Activated naive CD4-positive, alpha-beta T cell treated with anti-CD3 and anti-CD28 coated beads, Interleukin-2, amount 50 U/mL, for 72 hours (primary cell): ENCODE data around the gene TCEANC. TPM values are rescaled to one million over a fixed set of nuclear protein-coding genes. Genes with fewer than 3 reads are reported as not detected.
A peak's percentile ranks its signal among the peaks of the same experiment; 100 is the strongest.
"Not testable (repeated sequence)": the region's sequence is repeated elsewhere in the genome, so short reads cannot be mapped to it uniquely, and the experiment has no call there.

ENCODE experiments used
- ATAC-seq, 2 donors: fragments of 150-1000 bp; cut with Tn5 transposase; 2 replicates each; pipeline ENCODE4 v1.10.0; 2021; ENCODE audit warnings: mild to moderate bottlenecking in 2 of 2, moderate library complexity in 2 of 2
- DNase-seq, 2 donors: peaks; one replicate each; pipeline ENCODE4 v3.0.0; 2021 to 2022; ENCODE audit warnings: low spot score in 2 of 2
- H3K27ac Mint-ChIP-seq, 2 donors: one replicate each; pipeline ENCODE4 v1.8.0; 2022; ENCODE audit warnings: mild to moderate bottlenecking in 2 of 2, mixed read lengths in 2 of 2
- H3K36me3 Mint-ChIP-seq, 2 donors: one replicate each; pipeline ENCODE4 v1.8.0; 2022; ENCODE audit warnings: mixed read lengths in 2 of 2
- H3K9me3 Mint-ChIP-seq, 2 donors: one replicate each; pipeline ENCODE4 v1.8.0; 2022; ENCODE audit warnings: mixed read lengths in 2 of 2
- total RNA-seq, 2 donors: library from RNA; stranded (reverse); gene quantifications; one replicate each; pipeline ENCODE4 v1.2.3, GENCODE V29; 2022

TCEANC gene, protein sequence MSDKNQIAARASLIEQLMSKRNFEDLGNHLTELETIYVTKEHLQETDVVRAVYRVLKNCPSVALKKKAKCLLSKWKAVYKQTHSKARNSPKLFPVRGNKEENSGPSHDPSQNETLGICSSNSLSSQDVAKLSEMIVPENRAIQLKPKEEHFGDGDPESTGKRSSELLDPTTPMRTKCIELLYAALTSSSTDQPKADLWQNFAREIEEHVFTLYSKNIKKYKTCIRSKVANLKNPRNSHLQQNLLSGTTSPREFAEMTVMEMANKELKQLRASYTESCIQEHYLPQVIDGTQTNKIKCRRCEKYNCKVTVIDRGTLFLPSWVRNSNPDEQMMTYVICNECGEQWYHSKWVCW
- 1 to 10 TPM; 1.4 to 2.6 TPM for total RNA-seq

DNA sequence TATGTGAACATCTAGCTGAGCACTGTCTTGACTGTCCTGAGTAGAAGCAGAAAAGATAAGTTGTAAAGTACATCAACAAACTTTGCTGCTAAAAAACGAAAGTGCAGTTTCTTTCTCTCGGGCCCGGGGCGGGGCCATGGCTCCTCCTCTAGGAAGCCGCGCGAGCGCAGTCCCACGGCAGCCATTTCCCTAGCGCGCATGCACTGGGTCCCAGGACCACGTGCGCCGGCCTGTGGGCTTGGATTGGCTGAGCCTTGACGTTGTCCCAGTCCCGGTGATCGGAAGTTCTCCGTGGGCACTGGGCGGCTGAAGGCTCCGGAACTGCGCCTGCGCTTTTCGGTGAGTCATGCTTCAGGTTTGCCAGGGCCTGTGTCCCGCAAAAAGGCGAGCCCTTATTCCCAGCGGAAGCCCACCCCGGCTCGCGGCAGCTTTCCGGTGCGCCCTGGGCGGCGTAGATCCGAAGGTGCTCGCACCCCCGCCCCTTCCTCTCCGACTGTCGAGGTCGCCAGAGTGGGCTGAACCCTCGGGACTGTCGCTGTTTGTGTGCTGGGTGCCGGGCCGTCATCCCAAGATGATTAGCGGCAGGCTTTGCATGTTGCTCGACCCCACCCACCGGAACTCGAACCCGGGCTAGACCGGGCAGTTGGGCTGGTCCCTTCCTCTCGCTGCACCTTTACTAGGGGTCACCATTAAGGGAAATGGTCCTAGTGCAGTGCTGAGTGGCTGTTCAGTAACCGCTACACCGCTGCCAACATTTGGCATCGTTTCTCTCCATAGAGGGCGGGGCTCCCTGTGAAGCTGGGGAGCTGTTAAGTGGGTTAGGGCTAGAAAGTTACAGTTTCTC, at the start of gene TCEANC:
TCEANC (plus strand) TSS at position 292 of the 844 bp plus-strand sequence. CDS start 9,368 bp downstream, outside the sequence.
- Mint-ChIP-seq H3K9me3 (no peaks in the 10 kb centered on the region), H3K27ac (peak within 1 kb of the TSS; percentile 88 to 92), H3K36me3 (no peaks in the 10 kb centered on the region)
- ATAC-seq (peak; percentile 96 to 99), DNase-seq (peak; percentile 85 to 94)

DNA sequence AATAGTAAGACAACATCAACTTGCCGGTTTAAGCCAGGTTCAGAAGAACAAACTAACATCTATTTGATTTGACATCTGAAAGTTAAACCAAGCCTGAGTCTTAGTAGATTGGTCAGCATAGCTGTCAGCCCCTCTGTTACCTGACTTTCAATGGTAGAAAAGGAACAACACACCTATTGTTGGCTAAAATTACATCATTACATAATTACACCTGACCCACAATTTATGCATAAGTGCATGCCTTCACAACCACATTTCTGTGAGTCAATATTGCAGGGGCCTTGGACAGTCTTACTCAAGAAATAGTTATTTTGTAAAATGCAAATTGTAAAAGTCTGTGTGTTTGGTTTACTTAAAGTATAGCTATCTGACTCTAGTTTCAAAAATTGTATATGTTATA, 47.3 kb upstream of the TCEANC start:
- DNase-seq = no peak
- H3K36me3 Mint-ChIP-seq = no peaks in the 10 kb centered on the region
- H3K27ac Mint-ChIP-seq = no peak overlapping the region
- no peaks in the 10 kb centered on the region for H3K9me3 Mint-ChIP-seq
- no peak for ATAC-seq

DNA sequence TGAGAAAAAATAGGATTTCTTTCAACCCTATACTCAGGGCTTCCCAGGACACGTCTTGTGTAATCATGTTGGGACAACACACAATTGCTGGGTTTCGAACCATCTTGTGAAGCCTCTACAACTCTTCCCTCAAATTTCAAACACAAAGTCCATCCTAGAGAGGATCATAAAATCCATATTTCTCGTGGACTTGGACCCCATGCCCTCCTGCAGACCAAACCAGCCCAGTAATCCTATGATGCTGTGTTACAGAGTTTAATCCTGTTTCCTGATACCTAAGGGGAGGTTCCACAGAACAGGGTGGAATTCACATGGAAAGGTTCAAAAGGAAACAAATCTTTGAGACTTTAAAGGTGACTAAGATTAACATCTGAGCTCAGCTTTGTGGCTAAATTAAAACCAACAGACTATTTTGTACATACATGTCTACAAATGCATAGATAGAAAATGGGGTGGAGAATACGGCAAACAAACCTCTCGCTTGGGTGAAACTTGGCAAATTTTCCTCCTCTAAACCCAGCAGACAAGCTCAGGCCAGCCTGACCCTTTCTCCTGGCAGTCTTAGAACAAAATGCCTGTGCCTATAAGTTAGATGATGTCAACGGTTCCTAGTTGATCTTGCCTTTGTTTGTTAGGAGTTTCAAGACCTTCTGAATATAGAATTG, 45.5 kb upstream of the TCEANC start:
- H3K27ac Mint-ChIP-seq = no peak overlapping the region
- H3K36me3 Mint-ChIP-seq = no peaks in the 10 kb centered on the region
- no peaks in the 10 kb centered on the region for H3K9me3 Mint-ChIP-seq
- no peak for DNase-seq
- ATAC-seq = no peak

DNA sequence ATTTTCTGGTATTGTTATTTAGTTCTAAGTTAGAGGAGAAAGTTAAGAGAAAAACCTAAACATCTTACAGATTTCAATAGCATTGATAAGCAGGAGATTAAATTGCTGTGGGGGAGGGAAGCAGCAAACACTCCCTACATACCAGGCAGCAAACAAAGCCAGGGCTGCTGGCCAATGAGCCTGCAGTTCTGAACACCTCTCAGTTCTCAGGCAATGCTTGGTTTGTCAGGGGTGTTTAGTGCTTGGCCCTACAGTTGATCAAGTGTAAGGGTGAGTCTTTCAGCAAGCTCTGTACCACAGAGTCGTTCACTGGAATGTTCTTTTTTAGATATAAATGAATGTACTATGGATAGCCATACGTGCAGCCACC, 45.0 kb upstream of the TCEANC start:
- Mint-ChIP-seq H3K36me3 (no peaks in the 10 kb centered on the region), H3K9me3 (no peaks in the 10 kb centered on the region), H3K27ac (no peak overlapping the region)
- no peak for ATAC-seq
- DNase-seq = no peak

DNA sequence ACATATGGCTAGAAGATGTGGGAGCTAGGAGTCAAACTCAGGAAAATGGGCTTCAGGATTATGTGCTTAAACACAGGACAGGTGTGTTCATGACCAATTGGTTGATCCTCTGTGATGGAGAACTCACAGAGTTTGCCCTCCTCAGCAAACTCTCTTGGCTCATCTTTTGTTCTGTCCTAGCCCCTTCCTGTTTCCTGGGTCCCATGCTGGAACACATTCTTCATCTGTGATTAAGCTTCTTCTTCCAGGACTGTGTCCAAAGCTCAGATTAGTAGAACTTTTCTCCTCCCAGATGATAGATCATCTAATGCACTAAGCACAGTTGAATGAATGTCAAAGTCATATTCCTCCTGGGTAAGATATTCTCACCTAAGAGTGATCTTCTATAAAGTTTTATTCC, 38.8 kb upstream of the TCEANC start:
- H3K9me3 Mint-ChIP-seq = no peaks in the 10 kb centered on the region
- DNase-seq (no peak), ATAC-seq (no peak)
- no peak overlapping the region for H3K27ac Mint-ChIP-seq
- H3K36me3 Mint-ChIP-seq = no peaks in the 10 kb centered on the region

DNA sequence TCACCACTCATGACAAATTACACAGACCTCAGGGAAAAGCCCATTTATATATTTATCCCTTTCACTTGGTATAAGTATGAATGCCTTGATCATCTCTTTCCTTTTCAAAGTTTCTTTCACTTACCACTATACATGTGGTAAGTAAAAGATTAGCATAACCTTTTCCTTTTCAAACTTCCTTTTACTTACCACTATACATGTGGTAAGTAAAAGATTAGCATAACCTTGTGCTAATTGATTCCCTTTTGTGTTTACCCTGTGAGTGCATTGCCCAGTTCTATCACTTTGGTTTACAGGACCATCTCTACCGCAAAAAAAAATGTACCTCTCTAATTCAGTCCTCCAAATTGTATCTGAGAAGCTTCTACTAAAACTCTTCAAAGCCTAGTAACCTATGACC, 32.7 kb upstream of the TCEANC start:
- H3K9me3 Mint-ChIP-seq = no peaks in the 10 kb centered on the region
- DNase-seq (no peak), ATAC-seq (no peak)
- no peak overlapping the region for H3K27ac Mint-ChIP-seq
- no peaks in the 10 kb centered on the region for H3K36me3 Mint-ChIP-seq

DNA sequence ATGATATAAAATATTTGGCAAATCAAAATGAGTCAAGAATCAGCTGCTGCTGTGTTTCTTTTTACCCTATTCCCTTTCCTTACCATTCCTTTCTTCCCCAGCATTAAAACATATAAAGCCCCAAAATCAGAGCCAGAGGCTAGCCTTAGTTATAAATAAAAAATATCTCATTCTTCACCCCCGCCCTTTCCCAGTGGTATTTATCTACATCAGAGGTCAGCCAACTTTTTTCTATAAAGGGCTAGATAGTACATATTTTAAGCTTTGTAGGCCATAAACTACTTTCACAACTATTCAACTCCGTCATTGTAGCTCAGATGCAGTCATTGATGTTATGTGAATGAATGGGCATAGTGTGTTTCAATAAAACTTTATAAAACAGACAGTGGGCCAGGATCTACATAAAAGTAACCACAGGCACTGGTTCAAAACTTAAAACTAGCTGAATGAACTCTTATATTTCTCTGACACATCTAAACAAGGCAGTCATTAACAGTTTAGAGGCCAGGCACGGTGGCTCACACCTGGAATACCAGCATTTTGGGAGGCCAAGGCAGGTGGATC, 30.5 kb upstream of the TCEANC start:
- no peaks in the 10 kb centered on the region for H3K9me3 Mint-ChIP-seq
- DNase-seq (no peak), ATAC-seq (no peak)
- H3K36me3 Mint-ChIP-seq = no peaks in the 10 kb centered on the region
- no peak overlapping the region for H3K27ac Mint-ChIP-seq

DNA sequence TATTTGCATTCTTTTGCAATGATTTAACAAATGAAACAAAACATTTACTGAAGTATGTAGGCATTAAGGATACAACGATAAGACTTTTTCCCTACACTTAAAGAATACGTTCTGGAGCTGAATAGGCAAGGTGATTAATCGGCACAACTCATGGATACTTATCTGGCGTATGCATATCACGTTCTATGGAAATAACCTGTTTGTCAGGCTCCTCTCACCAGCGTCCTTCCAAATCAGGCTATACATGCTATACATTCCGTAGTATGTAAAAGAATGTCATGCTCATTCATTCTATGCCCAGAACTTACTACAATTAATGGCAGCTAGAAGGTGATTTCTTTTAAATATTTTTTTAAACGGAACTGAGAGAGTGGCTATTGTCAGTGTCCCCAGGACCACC, 25.6 kb upstream of the TCEANC start:
- Mint-ChIP-seq H3K27ac (no peak overlapping the region), H3K9me3 (no peaks in the 10 kb centered on the region), H3K36me3 (no peaks in the 10 kb centered on the region)
- DNase-seq (no peak), ATAC-seq (no peak)

DNA sequence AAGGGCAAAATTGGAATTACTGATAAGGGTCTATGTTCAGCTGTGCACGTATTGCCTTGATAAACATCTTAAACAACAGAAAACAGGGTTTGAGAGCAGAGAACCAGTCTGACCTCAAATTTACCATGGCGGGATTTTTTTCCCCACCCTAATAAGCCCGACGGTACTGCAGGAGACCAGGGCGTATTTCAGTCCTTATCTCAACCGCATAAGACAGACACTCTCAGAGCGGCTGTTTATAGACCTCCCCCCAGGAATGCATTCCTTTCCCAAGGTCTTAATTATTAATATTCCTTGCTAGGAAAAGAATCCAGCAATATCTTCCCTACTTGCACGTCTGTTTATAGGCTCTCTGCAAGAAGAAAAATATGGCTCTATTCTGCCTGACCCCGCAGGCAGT, 15.7 kb upstream of the TCEANC start:
- not testable (repeated sequence) for H3K36me3 Mint-ChIP-seq, H3K27ac Mint-ChIP-seq, ATAC-seq, DNase-seq
- peaks cover 9 to 11% of the 10 kb centered on the region in 2 donors for H3K9me3 Mint-ChIP-seq

DNA sequence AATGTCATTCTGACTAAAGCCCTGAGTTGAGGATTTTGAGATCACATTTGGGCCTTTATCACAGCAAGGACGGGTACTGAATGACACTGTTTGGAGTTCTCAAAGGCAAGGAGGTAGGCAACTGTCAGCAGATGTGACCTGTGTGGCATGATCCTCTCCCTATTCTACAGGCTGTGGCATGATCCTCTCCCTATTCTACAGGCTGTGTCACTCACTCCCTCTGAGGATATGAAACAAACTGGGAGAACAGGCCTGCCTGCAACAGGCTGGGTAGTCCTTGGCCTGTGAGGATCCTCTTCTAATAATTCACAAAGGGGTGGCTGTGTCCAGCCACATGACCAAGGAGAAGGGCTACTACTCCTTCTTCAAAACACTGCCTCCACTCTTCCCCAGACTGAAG, 14.9 kb upstream of the TCEANC start:
- no peak for DNase-seq
- peaks cover 9% of the 10 kb centered on the region in 2 donors for H3K36me3 Mint-ChIP-seq
- H3K9me3 Mint-ChIP-seq = peaks cover 9 to 11% of the 10 kb centered on the region in 2 donors
- ATAC-seq = no peak
- H3K27ac Mint-ChIP-seq = no peak overlapping the region

DNA sequence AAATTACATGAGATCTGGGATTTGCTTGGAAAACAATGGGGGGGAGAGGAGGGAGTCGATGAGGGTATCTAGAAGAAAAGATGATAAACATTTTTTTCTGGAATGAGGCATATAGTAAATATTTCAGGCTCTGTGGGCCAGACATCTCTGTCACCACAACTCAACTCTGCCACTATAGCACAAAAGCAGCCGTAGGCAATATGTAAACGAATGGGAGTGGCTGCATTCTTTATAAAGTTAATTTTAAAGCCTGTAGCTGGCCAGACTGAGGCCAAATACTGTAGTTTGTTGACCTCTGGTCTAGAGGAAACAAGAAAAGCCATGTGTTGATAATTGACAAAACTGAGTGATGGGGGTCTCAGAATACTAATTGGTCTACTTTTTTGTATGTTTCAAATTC, 14.1 kb upstream of the TCEANC start:
- H3K9me3 Mint-ChIP-seq = peaks cover 9 to 11% of the 10 kb centered on the region in 2 donors
- no peak for ATAC-seq
- no peak for DNase-seq
- no peak overlapping the region for H3K27ac Mint-ChIP-seq
- H3K36me3 Mint-ChIP-seq = peaks cover 9% of the 10 kb centered on the region in 2 donors

DNA sequence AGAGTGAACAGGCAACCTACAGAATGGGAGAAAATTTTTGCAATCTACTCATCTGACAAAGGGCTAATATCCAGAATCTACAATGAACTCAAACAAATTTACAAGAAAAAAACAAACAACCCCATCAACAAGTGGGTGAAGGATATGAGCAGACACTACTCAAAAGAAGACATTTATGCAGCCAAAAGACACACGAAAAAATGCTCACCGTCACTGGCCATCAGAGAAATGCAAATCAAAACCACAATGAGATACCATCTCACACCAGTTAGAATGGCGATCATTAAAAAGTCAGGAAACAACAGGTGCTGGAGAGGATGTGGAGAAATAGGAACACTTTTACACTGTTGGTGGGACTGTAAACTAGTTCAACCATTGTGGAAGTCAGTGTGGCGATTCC, 11.3 kb upstream of the TCEANC start:
- H3K9me3 Mint-ChIP-seq, H3K36me3 Mint-ChIP-seq, ATAC-seq: not testable (repeated sequence)

DNA sequence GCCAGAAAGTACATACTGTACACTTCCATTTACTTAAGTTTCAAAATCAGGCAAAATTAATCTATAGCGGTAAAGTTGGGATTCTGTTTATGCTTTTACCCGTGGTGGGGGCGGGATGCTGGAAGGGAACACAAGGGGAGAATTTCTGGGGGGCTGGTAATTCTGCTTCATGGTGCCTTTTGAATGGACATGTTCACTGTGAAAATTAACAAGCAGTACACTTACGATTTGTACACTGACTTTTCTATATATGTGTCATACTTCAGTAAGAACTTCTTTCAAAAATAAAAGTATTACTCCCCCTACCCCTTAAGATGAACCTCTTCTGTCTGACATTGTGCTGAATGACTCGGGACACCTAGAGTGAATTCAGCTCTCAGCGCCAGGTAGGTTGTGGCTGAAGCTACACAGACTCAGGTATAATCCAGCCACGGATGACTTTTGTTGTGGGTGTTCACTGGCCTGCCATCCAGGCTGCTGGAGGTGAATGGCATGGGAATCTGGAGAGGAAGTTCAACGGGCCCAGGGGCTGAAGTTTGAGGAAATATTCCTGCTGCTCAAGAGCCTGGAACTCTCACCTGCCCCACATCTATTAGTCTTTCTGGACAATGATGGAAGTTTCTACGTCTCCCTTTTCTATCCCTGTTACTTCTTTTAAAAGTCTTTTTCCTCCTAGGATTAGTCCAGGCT, 7.3 kb upstream of the TCEANC start:
- H3K27ac Mint-ChIP-seq = no peak overlapping the region
- no peaks in the 10 kb centered on the region for H3K36me3 Mint-ChIP-seq
- ATAC-seq (no peak), DNase-seq (no peak)
- H3K9me3 Mint-ChIP-seq = no peaks in the 10 kb centered on the region

More for the DNA sequence above, 11.3 kb upstream of the TCEANC start:
- DNase-seq, H3K27ac Mint-ChIP-seq: not testable (repeated sequence)

DNA sequence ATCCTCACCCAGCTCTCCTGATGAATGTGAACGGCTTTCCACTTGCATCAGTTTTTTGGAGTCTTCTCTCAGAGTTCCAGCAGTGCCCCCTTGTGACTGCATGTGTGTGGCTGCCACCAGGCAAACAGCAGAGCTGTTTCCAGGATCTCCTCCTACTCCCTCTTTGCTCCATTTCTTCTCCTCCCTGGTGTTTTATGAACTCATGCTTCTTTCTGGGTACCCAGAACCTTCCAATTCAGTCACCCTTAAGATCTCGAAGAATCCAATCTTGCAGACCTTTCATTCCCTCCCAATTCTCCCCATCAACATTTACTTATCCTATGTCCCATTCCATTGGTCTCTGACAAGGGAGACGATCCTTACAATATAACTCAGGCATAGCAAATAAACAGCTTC, 6.8 kb upstream of the TCEANC start:
- peak overlapping the region in 1 of 2 donors; percentile 57 for H3K27ac Mint-ChIP-seq
- peak in 1 of 2 donors; percentile 24 for DNase-seq
- no peaks in the 10 kb centered on the region for H3K9me3 Mint-ChIP-seq
- no peaks in the 10 kb centered on the region for H3K36me3 Mint-ChIP-seq
- no peak for ATAC-seq

DNA sequence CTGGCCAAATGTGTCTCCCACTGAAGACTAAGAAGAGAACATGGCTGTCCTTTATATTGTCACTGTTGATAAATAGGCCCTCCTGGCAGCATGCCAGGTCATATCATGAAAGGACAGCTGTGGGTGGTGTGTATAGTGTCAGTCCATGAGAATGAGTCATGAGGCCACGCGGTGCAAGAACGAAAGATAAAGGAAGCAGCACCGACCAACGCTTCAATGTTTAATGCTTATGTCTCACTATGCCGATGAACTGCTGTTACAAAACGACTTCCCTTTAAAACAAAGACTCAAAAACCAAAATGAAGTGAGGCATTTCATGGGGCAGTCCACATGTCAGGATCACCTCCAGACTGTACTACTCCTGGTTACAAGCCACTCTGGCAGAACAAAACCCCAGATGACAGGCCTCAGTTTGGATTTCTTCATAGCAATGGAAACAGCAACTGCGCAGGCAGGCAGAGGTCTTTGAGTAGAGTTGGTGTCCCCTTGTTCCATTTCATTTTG, 5.2 kb upstream of the TCEANC start:
- peak in 1 of 2 donors; percentile 52 for DNase-seq
- no peaks in the 10 kb centered on the region for H3K36me3 Mint-ChIP-seq

DNA sequence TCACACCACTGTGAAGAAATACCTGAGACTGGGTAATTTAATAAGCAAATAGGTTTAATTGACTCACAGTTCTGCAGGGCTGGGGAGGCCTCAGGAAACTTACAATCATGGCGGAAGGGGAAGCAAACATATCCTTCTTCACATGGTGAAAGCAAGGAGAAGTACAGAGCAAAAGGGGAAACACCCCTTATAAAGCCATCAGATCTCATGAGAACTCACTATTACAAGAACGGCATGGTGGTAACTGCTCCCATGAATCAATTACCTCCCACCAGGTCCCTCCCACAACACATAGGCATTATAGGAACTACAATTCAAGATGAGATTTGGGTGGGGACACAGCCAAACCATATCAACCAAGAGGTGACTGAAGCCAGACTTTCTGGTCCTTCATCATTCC, 4.6 kb upstream of the TCEANC start:
- H3K27ac Mint-ChIP-seq, H3K36me3 Mint-ChIP-seq, ATAC-seq, H3K9me3 Mint-ChIP-seq, DNase-seq: not testable (repeated sequence)

More for the DNA sequence above, 5.2 kb upstream of the TCEANC start:
- Mint-ChIP-seq H3K9me3 (no peaks in the 10 kb centered on the region), H3K27ac (no peak overlapping the region)
- peak; percentile 73 to 94 for ATAC-seq
